Smooth muscle cell (in vitro differentiated cells): ENCODE data around the gene PLEKHA3. TPM values are rescaled to one million over a fixed set of nuclear protein-coding genes. Genes with fewer than 3 reads are reported as not detected.
A peak's percentile ranks its signal among the peaks of the same experiment; 100 is the strongest.

Experiments
- DNase-seq: peaks from one replicate; lab custom pipeline; 2025; ENCODE audit not compliant: unreplicated experiment; lab: John Stamatoyannopoulos, UW
- H2AFZ ChIP-seq: fragments of 200-600 bp; sonication (generic); 2 replicates; pipeline ENCODE4 v1.6.0; 2016; ENCODE audit warnings: antibody characterized with exemption, low read depth, mild to moderate bottlenecking
- H3F3A ChIP-seq: fragments of 200-600 bp; sonication (generic); 2 replicates; pipeline ENCODE4 v1.6.0; 2017; ENCODE audit warnings: antibody characterized with exemption, low read depth
- H3K27ac ChIP-seq: fragments of 200-600 bp; sonication (generic); 2 replicates; pipeline ENCODE4 v1.5.1; 2016; ENCODE audit warnings: low read depth, mild to moderate bottlenecking
- H3K27me3 ChIP-seq: fragments of 200-600 bp; sonication (generic); 2 replicates; pipeline ENCODE4 v1.6.1; 2016; ENCODE audit warnings: low read depth, mild to moderate bottlenecking
- H3K36me3 ChIP-seq: fragments of 200-600 bp; sonication (generic); 2 replicates; pipeline ENCODE4 v1.5.1; 2016; ENCODE audit warnings: low read depth
- H3K4me1 ChIP-seq: fragments of 200-600 bp; sonication (generic); 2 replicates; pipeline ENCODE4 v1.5.1; 2016; ENCODE audit warnings: low read depth
- H3K4me2 ChIP-seq: fragments of 200-600 bp; sonication (generic); 2 replicates; pipeline ENCODE4 v1.6.0; 2016; ENCODE audit warnings: mild to moderate bottlenecking
- H3K4me3 ChIP-seq: fragments of 200-600 bp; sonication (generic); 2 replicates; pipeline ENCODE4 v1.5.1; 2016; ENCODE audit warnings: mild to moderate bottlenecking
- H3K79me2 ChIP-seq: fragments of 200-600 bp; sonication (generic); 2 replicates; pipeline ENCODE4 v1.6.0; 2016; ENCODE audit warnings: low read depth, mild to moderate bottlenecking
- H3K9ac ChIP-seq: fragments of 200-600 bp; sonication (generic); 2 replicates; pipeline ENCODE4 v1.6.0; 2016; ENCODE audit warnings: low read depth
- H3K9me3 ChIP-seq: fragments of 200-600 bp; sonication (generic); replicated peaks from 2 replicates; pipeline ENCODE4 v1.5.1; 2016; ENCODE audit warnings: low read depth
- H4K20me1 ChIP-seq: fragments of 200-600 bp; sonication (generic); 2 replicates; pipeline ENCODE4 v1.6.0; 2016; ENCODE audit warnings: low read depth
- WGBS: methylation state at CpG from one replicate; pipeline ENCODE4 v1.1.7; 2016; ENCODE audit warnings: low lambda C conversion rate; 5-methylcytosine and 5-hydroxymethylcytosine counted together
- polyA plus RNA-seq: library from polyadenylated mRNA; unstranded; fragments of >200 nt; fragmentation: Nextera tagmentation; extraction: Ambion mirVana; gene quantifications from 2 replicates; pipeline ENCODE4 v1.2.1, GENCODE V29; 2016
- total RNA-seq: library from RNA; depleted of rRNA; stranded (reverse); fragments of >200 nt; gene quantifications from 2 replicates; pipeline ENCODE4 v1.2.3, GENCODE V29; 2014
- TF ChIP-seq, protein P1 (sequence below): fragments of 200-600 bp; sonication (generic); IDR thresholded peaks from 2 replicates; pipeline ENCODE4 v1.5.1; 2017; ENCODE audit warnings: borderline replicate concordance, mild to moderate bottlenecking, antibody characterized with exemption; ENCODE audit not compliant: insufficient read depth, poor library complexity, severe bottlenecking

PLEKHA3 gene
- total and polyA plus RNA-seq, 2 experiments from 2014 or later: 9.9 to 37.9 TPM

- Histone ChIP-seq H3K9me3 (no peaks in the 10 kb centered on the region), H4K20me1 (peaks cover 18% of the 10 kb centered on the region), H3K27ac (peak overlapping the region; percentile 94), H2AFZ (peak overlapping the region; percentile 95), H3K27me3 (no peaks in the 10 kb centered on the region), H3K36me3 (no peaks in the 10 kb centered on the region), H3K4me3 (peak overlapping the region; percentile 91), H3K9ac (peak overlapping the region; percentile 89), H3K79me2 (peaks cover 59% of the 10 kb centered on the region), H3K4me2 (peak overlapping the region; percentile 92), H3F3A (peaks cover 5% of the 10 kb centered on the region), H3K4me1 (peaks cover 32% of the 10 kb centered on the region)
- no peak for DNase-seq
- WGBS: 32% methylated on average over 3 of the region's 3 CpGs
- TF ChIP-seq, protein P1, sequence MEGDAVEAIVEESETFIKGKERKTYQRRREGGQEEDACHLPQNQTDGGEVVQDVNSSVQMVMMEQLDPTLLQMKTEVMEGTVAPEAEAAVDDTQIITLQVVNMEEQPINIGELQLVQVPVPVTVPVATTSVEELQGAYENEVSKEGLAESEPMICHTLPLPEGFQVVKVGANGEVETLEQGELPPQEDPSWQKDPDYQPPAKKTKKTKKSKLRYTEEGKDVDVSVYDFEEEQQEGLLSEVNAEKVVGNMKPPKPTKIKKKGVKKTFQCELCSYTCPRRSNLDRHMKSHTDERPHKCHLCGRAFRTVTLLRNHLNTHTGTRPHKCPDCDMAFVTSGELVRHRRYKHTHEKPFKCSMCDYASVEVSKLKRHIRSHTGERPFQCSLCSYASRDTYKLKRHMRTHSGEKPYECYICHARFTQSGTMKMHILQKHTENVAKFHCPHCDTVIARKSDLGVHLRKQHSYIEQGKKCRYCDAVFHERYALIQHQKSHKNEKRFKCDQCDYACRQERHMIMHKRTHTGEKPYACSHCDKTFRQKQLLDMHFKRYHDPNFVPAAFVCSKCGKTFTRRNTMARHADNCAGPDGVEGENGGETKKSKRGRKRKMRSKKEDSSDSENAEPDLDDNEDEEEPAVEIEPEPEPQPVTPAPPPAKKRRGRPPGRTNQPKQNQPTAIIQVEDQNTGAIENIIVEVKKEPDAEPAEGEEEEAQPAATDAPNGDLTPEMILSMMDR: no peak
Measured at GRCh38 chr2:178477443-178478129, 2.7 kb upstream of the PLEKHA3 start.

- Histone ChIP-seq H3K4me3 (peak overlapping the region; percentile 91), H3K4me1 (peaks cover 32% of the 10 kb centered on the region), H2AFZ (peak overlapping the region; percentile 95), H3K9me3 (no peaks in the 10 kb centered on the region), H3K27me3 (no peaks in the 10 kb centered on the region), H3K79me2 (peaks cover 64% of the 10 kb centered on the region), H3F3A (peaks cover 5% of the 10 kb centered on the region), H3K36me3 (no peaks in the 10 kb centered on the region), H4K20me1 (peaks cover 22% of the 10 kb centered on the region), H3K4me2 (peak overlapping the region; percentile 92), H3K9ac (peak overlapping the region; percentile 89), H3K27ac (peak overlapping the region; percentile 94)
- no peak for DNase-seq
- TF ChIP-seq, protein P1: no peak
- WGBS: 4% methylated on average over 10 of the region's 10 CpGs
Measured at GRCh38 chr2:178478130-178478438, 2.2 kb upstream of the PLEKHA3 start.

- Histone ChIP-seq H3K27ac (peak within 1 kb of the TSS; percentile 94), H3K4me1 (peaks cover 32% of the 10 kb centered on the region), H3F3A (peaks cover 5% of the 10 kb centered on the region), H3K27me3 (no peaks in the 10 kb centered on the region), H4K20me1 (peaks cover 28% of the 10 kb centered on the region), H3K4me3 (peak within 1 kb of the TSS; percentile 91), H3K4me2 (peak within 1 kb of the TSS; percentile 92), H3K36me3 (no peaks in the 10 kb centered on the region), H3K9me3 (no peaks in the 10 kb centered on the region), H2AFZ (peak within 1 kb of the TSS; percentile 95), H3K79me2 (peaks cover 67% of the 10 kb centered on the region), H3K9ac (peak within 1 kb of the TSS; percentile 89)
- 2% methylated on average over 45 of the region's 56 CpGs for WGBS
- DNase-seq: peak; percentile 50
- TF ChIP-seq, protein P1: peak; percentile 49
Measured at GRCh38 chr2:178478439-178479274, 1.6 kb upstream of the PLEKHA3 start, which contains the start of gene FKBP7. Gene FKBP7 (minus strand): TSS chr2:178478600. CDS start chr2:178478499, 101 bp downstream.
